NCI-H446 treated with DMSO at 0.1 percent for 48 hours (cell line): ENCODE results near the gene ENPP4.
"Not testable (repeated sequence)": the region's sequence is repeated elsewhere in the genome, so short reads cannot be mapped to it uniquely, and the experiment has no call there.

Experiments used
- DNase-seq: peaks from one replicate; lab custom pipeline; 2025; lab: John Stamatoyannopoulos, UW

The ENPP4 gene, protein sequence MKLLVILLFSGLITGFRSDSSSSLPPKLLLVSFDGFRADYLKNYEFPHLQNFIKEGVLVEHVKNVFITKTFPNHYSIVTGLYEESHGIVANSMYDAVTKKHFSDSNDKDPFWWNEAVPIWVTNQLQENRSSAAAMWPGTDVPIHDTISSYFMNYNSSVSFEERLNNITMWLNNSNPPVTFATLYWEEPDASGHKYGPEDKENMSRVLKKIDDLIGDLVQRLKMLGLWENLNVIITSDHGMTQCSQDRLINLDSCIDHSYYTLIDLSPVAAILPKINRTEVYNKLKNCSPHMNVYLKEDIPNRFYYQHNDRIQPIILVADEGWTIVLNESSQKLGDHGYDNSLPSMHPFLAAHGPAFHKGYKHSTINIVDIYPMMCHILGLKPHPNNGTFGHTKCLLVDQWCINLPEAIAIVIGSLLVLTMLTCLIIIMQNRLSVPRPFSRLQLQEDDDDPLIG

DNA sequence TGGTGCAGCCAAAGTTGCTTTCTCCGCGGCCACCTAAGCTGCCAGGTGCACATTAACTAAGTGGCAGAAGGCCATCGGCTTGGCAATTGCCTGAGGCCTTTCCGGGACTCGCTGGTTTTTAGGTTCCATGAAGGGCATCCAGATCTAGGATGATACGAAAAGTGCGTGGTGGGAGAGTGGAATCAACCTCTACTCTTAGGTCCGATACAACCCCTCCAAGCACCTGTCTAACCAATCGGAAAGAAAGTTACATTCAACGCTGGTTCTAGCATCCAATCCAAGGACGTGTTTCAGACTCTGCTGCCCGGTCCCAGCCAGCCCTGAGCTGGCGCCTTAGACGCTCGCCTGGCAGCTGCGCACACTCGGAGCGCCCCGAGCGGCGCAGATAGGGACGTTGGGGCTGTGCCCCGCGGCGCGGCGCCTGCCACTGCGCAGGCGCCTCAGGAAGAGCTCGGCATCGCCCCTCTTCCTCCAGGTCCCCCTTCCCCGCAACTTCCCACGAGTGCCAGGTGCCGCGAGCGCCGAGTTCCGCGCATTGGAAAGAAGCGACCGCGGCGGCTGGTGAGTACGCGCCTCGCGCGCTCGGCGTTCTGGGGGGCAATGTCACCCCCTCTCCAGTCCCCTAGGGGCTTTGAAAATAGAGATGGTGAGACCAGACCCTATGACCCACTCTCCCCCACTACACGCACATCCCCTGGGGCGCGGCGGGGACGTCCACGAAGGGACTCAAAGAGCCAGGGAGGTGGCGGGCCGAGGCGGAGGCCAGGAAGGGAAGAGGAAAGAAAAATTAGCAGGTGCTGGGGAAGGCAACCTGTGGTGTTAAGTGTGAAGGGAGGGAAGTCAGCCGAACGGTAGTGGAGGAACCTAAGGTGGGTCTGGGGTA is at the start of gene ENPP4:
Gene ENPP4 (plus strand): TSS at position 361 of the 883 bp plus-strand sequence. CDS start 9,595 bp downstream, outside the sequence.
- peak; percentile 71 for DNase-seq

DNA sequence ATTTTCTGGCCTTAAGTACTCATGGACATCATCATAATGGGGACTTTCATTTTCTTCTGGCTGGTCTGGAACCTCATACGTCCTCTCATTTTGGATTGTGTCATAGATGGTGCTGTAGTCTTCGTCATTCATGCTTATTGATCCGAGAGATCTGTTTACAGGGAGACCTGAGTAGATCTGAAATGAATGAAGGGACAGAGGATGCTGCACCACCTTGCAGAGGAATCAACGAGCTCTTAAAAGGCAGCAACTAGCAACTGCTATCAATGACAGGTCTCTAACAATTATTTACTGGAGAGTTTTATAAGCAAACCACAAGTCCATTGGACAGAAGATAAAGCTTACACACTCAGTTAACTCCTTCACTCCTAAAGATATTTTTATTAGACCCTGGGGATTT is 49.7 kb upstream of the ENPP4 start:
- no peak for DNase-seq

DNA sequence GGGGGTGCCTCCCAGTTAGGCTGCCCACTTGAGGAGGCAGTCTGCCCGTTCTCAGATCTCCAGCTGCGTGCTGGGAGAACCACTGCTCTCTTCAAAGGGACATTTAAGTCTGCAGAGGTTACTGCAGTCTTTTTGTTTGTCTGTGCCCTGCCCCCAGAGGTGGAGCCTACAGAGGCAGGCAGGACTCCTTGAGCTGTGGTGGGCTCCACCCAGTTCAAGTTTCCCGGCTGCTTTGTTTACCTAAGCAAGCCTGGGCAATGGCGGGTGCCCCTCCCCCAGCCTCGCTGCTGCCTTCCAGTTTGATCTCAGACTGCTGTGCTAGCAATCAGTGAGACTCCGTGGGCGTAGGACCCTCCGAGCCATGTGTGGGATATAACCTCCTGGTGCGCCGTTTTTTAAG is 44.1 kb upstream of the ENPP4 start:
- not testable (repeated sequence) for DNase-seq

DNA sequence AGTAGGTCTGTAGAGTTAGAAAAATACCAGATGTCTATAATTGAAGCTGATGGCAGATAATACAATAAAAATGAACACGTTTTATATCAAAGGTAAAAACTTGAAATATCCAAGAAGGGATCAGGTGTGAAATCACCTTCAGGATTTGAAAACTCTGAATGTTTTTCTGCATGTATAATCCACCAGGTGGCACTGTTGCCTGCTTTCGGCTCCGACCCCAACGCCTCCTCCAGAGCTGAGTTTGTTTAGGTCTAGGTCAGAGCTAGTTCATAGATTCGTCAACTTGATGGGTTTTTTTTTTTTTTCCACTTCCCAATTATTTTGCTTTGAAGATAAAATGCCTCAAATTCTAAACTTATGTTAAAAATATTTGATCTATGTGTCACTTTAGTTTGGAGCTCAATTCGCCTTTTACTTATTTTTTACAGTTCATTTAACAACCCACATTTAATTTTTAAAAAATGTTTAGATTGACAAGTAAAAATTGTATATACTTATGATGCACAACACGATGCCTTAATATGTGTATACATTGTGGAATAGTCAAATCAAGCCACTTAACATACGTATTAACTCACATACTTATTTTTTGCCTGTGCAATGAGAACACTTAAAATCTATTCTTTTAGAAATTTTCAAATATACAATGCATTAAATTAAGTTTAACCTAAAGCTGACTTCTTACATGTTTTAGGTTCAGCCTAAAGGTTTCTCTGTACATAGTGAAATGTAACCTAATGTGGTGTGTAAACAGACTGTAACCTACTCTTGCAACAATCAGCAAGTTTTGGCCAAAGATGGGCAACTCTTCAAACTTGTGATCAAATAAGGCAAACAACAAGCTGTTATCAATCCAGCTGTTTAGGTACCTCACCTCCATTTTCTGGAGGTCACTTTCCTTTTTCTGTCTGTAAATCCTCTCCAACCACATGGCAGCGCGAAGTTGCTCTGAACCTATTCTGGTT is 39.4 kb upstream of the ENPP4 start:
- DNase-seq: no peak

DNA sequence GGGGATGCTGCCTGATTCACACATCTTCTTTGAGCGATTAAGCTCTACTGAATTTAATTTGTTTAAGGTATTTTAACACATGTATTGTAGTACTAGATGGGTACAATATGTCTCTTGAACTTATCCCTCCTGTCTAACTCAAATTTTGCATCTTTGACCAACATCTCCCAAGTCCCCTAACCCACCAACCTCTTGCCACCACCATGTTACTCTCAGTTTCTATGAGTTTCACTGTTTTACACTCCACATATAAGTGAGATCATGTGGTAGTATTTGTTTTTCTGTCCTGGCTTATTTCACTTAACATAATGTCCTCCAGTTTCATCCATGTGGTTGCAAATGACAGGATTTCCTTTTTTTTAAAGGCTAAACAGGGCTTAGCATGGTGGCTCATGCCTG is 38.7 kb upstream of the ENPP4 start:
- no peak for DNase-seq

DNA sequence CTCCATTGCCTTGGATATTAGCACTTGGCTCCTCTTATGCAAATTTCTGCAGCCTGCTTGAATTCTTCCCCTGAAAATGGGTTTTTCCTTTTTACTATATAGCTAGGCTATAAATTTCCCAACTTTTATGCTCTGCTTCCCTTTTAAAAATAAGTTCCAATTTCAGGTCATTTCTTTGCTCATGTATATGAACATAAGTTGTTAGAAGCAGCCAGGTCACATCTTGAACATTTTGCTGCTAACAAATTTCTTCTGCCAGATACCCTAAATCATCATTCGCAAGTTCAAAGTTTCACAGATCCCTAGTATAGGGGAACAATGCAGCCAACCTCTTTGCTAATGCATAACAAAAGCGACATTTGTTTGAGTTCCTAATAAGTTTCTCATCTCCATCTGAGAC is 34.5 kb upstream of the ENPP4 start:
- no peak for DNase-seq

DNA sequence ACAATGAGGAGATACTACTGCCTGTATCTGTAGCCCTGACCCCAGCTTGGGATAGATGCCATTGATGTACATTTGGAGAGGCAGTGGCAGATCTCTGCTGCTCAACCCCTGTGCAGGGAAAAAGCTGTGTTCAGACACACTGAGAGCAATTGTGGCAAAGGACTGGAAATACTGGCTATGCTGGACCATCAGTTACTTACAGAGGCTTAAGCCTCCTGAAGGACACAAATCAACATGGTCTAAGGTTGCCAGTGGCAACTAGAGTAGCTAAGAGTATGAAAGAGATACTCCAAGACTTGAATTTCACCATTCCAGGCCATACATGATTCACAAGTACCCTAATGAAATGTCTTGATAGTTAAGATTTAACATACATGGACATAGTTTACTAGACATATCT is 32.4 kb upstream of the ENPP4 start:
- no peak for DNase-seq

DNA sequence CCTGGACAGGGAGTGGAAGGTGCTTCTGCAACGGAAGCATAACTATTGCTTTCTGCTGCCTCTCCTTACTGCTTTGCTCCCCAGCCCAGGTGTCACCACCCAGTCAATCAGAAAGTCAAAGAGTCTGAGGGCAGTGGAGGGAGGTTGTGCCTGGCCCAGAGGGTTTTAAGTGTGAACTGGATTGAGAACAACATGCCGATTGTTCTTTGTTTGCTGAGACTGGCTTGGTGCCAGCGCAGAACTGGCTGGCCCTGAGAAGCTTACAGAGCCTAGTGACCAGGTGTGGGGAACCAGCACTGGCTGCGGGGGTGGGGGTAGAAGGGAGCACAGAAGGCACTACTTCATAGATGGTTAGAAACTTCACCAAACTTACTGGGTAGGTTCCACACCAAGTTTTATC is 31.1 kb upstream of the ENPP4 start:
- DNase-seq: no peak

DNA sequence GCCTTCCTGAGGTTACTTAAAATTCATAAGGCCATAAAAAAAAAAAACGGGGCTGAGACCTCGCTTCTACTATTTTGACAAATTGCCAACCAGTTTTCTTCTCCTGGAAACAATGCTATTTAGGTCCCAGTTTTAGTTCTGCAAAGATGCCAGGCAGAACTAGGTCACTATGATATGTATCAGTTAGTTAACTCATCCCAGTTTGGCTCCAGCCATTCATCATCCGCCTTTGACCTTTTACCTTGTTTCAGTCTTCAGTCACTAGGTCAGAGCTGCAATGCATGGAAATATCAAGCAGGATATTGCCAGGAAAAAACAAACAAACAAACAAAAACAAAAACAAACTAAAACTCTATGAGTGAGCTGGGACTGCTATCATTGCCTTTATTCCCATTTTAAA is 29.8 kb upstream of the ENPP4 start:
- no peak for DNase-seq

DNA sequence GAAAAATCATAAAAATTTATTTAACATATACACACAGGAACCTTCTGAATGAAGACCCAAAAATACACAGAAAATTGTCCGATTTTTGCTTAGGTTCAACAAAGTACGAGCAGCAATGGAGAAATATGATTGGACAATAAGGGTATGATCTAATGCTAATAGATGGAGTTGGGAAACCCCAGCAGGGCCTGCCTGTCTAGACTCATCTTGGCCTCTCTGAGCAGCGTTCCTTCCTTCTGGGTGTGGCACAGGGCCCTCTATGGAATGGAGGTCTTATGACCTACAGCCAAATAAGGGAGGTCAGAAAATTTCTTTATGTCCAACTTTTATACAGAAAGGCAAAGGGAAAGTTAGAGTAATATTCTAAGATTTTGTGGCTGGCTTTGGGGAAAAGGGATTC is 27.7 kb upstream of the ENPP4 start:
- no peak for DNase-seq

DNA sequence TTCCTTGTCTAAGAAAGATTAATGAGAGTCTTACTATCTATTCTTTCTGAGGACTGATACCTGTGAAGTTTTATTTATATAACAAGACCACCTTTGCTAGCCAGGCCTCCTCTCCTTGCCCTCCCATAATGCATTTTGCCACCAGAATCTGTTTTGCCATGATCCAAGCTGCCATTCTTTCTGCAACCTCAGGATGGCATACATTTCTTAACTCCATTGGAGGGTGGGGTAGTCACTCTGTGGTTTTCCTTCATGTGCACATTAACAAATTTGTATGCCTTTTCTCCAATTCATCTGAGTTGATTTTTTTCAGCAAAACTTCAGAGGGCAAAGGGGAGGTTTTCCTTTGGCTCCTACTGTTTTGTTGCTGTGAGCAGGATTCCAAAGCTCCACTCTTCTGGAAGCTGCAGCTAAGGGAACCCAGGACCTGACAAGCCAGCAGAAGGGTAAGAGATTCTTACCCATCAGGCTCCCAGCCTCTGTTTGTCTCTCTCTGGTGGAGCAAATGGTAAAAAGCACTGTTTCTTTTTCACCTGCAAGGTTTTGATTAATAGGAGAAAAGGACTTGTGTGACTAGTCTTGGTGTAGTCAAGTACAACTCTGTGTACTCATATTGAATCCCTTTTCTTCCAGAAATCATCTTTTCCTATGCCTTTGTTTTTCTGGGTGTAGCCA is 26.2 kb upstream of the ENPP4 start:
- no peak for DNase-seq

DNA sequence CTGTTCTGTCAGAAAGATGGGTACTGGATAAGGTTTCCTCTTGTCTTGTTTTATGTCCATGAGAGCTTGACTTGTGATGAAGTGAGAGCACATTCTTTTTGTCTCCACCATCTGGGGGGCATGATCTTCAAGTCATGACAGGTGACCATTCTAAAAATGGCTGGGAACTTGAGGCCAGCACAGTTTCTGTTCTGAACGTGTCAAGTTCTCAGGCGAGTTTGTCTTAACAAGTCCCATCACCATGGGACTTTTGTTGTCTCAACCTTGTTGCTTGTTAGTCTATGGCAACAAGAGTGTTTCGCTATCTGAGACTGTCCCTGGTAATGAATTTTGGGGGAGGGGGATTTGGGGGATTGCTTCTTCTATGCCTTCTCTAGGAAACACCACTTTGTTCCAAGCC is 25.6 kb upstream of the ENPP4 start:
- no peak for DNase-seq

DNA sequence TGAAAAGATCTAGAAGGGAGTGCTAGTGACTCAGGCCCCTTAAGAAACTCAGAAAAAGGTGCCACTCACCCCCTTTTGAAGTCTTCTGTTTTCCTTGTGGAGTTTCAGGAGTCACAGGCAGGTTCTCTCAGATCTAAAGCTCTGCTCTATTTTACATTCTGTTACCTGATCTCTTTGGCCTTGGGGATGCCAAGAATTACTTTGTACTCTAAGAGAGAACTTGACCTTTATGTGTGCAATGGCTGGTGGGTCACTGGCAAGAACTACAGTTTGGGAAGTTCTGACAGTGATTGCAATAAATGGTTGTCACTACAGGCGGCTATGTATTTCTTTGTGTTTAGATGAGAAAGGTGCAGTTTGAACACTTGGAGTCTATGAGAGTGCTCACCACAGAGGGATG is 24.2 kb upstream of the ENPP4 start:
- no peak for DNase-seq

DNA sequence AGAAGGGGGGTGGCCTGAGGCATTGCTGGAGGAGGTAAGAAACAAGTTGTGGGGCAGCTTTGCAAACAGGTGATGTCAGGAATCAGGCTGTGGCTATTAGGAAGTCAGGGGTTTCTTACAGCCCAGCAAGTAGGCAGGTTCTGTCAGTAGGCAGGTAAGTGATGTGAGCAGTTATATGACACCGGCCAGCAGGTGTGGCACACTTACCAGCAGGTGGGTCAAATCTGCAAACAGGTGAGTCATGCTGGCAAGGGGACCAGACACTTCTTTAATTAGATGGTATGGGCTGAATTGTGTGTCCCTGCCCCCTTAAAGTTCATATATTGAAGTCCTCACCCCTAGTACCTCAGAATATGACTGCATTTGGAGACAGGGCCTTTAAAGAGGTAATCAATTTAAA is 16.4 kb upstream of the ENPP4 start:
- no peak for DNase-seq

DNA sequence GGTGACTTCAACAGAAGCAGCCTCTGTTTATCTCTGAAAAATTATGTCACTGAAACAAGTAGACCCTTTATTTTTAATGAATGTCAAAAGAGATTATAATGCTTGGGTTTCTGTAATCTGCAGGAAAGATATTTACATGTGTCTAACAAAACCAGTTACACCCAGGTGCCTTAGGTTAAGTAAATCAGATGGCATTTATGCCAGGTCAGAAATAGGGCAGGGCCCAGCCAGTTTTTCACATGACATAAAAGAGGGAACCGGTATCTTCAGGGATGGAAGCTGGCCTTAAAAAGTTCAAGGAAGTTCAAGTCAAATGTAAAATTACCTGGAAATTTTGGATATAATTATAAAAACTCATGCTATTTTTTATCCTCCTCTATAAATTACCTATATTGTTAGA is 14.2 kb upstream of the ENPP4 start:
- DNase-seq: no peak

DNA sequence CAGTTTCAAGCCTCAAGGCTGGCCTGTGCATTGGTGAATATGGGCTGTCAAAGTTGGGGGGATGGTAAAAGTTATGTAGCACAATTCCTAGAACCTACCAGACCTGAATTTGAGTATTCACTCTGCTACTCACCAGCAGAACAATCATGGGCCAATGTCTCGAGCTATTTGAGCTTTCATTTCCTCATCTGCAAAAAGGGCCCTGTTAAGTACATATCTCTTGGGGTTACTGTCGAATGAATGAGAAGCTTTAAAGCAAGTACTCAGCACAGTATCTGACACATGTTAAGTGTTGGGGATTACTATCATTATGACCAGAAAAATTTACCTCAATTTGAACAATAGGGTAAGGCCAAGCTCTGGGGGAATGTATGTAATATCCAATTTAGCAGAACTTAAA is 13.5 kb upstream of the ENPP4 start:
- no peak for DNase-seq

DNA sequence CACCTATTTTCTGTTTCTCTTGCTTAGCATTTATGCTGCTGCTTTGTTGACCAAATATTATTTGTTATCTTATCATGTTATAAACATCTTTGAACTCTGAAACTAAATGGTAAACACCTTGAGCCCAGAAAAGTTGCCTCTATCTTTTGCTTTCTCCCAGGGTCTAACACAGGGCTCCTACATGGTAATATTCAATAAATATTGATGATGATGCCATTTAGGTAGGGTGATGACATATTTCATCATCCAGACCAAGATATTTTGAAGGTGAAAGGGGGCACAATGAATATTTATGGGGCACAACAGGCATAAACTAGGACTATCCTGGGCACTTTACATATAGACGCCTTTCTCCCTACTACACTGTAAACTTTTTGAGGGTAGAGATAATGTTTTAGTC is 11.6 kb upstream of the ENPP4 start:
- DNase-seq: no peak

DNA sequence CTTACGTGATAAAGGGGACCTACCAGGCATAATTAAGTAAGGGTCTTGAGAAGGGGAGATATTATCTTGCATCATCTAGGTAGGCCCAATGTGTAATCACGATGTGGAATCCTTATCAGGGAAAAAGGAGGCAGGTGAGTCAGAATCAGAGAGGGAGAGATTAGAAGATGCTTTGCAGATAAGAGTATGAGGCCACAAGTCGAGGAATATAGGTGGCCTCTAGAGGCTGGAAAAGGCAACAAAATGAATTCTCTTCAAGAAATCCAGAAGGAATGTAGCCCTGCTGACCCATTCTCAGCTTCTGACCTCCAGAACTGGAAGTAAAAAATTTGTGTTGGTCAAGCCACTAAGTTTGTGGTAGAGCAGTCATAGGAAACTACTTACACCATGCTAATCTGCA is 11.0 kb upstream of the ENPP4 start:
- DNase-seq: no peak

DNA sequence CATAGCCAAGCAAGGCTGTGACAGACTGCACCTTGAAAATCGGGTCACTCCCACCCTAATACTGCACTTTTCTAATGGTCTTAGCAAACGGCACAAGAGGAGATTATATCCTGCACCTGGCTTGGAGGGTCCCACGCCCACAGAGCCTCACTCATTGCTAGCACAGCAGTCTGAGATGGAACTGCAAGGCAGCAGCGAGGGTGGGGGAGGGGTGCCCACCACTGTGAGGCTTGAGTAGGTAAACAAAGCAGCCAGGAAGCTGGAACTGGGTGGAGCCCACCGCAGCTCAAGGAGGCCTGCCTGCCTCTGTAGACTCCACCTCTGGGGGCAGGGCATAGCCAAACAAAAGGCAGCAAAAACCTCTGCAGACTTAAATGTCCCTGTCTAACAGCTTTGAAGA is 10.1 kb upstream of the ENPP4 start:
- DNase-seq: not testable (repeated sequence)

DNA sequence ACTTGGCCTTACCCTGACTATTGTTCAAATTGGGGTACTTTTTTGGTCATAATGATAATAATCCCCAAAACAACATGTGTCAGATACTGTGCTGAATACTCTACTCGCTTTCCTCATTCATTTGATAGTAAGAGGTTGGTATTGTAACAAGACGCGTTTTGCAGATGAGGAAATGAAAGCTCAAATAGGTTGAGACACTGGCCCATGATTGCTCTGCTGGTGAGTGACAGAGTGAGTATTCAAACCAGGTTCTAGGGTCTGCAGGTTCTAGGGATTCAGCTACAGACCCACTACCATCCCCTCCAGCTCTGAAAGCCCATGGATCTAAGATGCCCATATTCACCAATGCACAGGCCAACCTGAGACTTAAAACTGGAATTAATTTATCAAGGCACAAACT is 1.3 kb upstream of the ENPP4 start:
- no peak for DNase-seq

DNA sequence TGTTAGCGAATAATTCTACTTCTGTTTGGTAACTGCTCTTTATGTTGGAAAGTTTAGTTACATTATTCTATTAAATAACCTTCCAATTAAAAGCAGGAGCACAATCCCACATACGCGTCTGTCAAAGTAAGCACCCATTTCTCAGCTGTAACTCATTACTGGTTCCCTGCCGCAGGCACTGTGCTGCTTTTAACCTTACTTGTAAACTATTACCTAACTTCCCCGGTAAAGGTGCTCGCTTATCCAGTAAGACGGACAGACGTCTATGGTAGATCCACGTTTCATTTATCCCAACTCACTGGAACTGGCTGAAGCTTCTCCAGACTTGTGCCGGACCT is 529 bp upstream of the ENPP4 start:
- DNase-seq: no peak

DNA sequence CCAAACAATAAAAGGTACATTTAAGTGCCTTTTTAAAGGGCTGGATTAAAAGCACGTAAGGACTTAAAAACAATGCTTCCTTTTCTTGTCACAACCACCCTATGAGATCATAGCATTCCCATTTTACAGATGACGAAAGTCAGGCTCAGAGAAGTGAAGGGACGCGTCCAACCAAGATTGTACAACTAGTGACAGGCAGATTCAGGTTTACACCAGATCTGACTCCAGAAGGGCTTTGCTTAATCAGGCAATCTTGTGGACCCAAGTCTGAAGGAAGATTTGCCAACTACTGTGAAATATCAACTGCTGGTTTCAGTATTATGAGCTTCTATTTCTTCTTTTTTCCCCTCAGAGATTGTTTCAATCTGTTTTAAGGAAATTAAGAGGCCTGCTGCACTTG is 877 bp downstream of the ENPP4 start:
- no peak for DNase-seq
